Activated CD8-positive, alpha-beta T cell treated with anti-CD3 and anti-CD28 coated beads, Interleukin-2, amount 10 ng/mL, durations not matched to agents 7 days and 5 days (primary cell): ENCODE data around the gene IFNA1. TPM values are rescaled to one million over a fixed set of nuclear protein-coding genes. Genes with fewer than 3 reads are reported as not detected.
A peak's percentile ranks its signal among the peaks of the same experiment; 100 is the strongest.
"Not testable (repeated sequence)": the region's sequence is repeated elsewhere in the genome, so short reads cannot be mapped to it uniquely, and the experiment has no call there.

Source experiments
- ATAC-seq: fragments of 150-1000 bp; cut with Tn5 transposase; one replicate; pipeline ENCODE4 v1.10.0; 2021; ENCODE audit warnings: moderate library complexity
- CTCF ChIA-PET: fragments of 350-600 bp; sonication (Branson Sonifier 250); formaldehyde crosslinking; loops from one replicate; lab custom pipeline; 2021; ENCODE audit warnings: antibody characterized with exemption; lab: Charles Lee
- POLR2A ChIA-PET: fragments of 350-600 bp; sonication (Branson Sonifier 250); formaldehyde crosslinking; loops from one replicate; lab custom pipeline; 2021; ENCODE audit warnings: antibody characterized with exemption; lab: Charles Lee
- DNase-seq: peaks from one replicate; pipeline ENCODE4 v3.0.0-alpha.2; 2020
- H3K27ac Mint-ChIP-seq: one replicate; pipeline ENCODE4 v1.8.0; 2021; ENCODE audit warnings: mild to moderate bottlenecking, mixed read lengths
- H3K27me3 Mint-ChIP-seq: one replicate; pipeline ENCODE4 v1.8.0; 2021; ENCODE audit warnings: low read depth, mixed read lengths
- H3K36me3 Mint-ChIP-seq: one replicate; pipeline ENCODE4 v1.8.0; 2021; ENCODE audit warnings: low read depth, mixed read lengths
- H3K4me1 Mint-ChIP-seq: one replicate; pipeline ENCODE4 v1.8.0; 2021; ENCODE audit warnings: low read depth, mixed read lengths
- H3K4me3 Mint-ChIP-seq: one replicate; pipeline ENCODE4 v1.8.0; 2021; ENCODE audit warnings: mild to moderate bottlenecking, mixed read lengths
- H3K9me3 Mint-ChIP-seq: one replicate; pipeline ENCODE4 v1.8.0; 2022; ENCODE audit warnings: mixed read lengths; ENCODE audit not compliant: insufficient read depth
- total RNA-seq, 2 experiments: library from RNA; stranded (reverse); gene quantifications; one replicate each; pipeline ENCODE4 v1.2.3, GENCODE V29; 2021

Gene IFNA1
- total RNA-seq, 2 experiments from 2014 or later, result not detected

DNA sequence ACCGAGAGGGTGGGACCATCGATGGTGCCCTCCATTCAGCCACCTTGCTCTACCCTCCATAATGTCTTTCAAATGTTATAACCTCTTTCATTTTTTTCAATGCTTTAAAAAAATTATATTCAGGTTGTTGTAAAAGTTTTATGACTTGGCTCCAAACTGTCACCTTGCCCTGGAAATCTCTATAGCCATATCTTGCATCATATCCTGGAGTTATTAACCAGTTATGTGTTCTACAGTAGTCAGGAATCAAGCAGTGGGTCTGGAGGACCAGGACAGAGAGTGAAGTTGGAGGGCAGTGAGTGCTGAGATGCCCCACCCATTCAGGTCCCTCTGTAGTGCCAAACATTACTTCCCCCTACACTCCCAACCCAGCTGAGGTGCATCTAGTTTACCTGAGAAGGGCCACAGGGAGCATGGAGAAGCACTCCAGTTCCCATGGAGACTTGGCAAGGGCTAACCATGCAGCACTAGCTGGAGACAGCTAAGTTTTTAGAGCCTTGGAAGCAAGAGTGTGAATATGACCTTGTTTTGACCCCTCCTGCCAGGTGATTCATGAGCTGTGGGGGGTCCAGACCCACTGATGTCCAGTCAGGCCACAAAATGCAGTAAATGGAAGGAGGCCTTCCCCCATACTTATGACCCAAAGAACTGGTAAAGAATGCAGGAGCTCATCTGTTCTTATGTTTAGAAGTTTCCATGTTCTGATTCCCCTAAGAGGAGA, 25.9 kb upstream of the IFNA1 start:
- ChIA-PET POLR2A (no interaction called here), CTCF (interaction anchor here (0.8 to 3.3 kb wide), 3 partner anchors 18 to 178 kb away, joined by 3 to 15 read pairs (median 3); no protein-coding TSS in a partner anchor)
- no peak for ATAC-seq
- no peaks in the 10 kb centered on the region for H3K9me3 Mint-ChIP-seq
- peaks cover 5% of the 10 kb centered on the region for H3K4me1 Mint-ChIP-seq
- no peak overlapping the region for H3K4me3 Mint-ChIP-seq
- H3K36me3 Mint-ChIP-seq, result no peaks in the 10 kb centered on the region
- H3K27ac Mint-ChIP-seq, result no peak overlapping the region
- peaks cover 20% of the 10 kb centered on the region for H3K27me3 Mint-ChIP-seq
- DNase-seq, result no peak

GRCh38 chr9:21415493-21416267, 24.6 kb upstream of the IFNA1 start:
- ATAC-seq (no peak), DNase-seq (no peak)
- POLR2A ChIA-PET, result no interaction called here
- Mint-ChIP-seq H3K4me1 (peaks cover 5% of the 10 kb centered on the region), H3K9me3 (no peaks in the 10 kb centered on the region), H3K36me3 (no peaks in the 10 kb centered on the region), H3K27me3 (peaks cover 14% of the 10 kb centered on the region), H3K27ac (no peak overlapping the region), H3K4me3 (no peak overlapping the region)
- CTCF ChIA-PET, result interaction anchor here (1.5 kb wide), 1 partner anchor 20 kb away, joined by 7 read pairs; no protein-coding TSS in a partner anchor

DNA sequence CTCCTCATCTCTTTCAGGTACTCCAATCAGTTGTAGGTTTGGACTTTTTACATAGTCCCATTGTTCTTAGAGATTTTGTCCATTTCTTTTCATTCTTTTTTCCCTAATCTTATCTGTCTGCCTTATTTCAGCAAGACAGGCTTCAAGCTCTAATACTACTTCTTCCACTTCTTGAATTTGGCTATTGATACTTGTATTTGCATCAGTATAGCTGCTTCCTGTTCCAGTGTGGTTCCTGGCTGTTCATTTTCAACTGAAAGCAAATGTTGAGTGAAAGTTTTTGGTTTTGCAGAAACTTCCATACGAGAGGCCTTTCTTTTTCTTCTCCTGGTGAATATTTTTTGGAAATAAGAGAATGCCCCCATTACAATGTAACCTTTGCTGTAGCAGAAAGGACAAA, 12.0 kb upstream of the IFNA1 start:
- peaks cover 56% of the 10 kb centered on the region for H3K27me3 Mint-ChIP-seq
- no peak for DNase-seq
- no peaks in the 10 kb centered on the region for H3K36me3 Mint-ChIP-seq
- H3K4me3 Mint-ChIP-seq, result no peak overlapping the region
- H3K27ac Mint-ChIP-seq, result no peak overlapping the region
- no peak for ATAC-seq
- no peaks in the 10 kb centered on the region for H3K4me1 Mint-ChIP-seq
- no peaks in the 10 kb centered on the region for H3K9me3 Mint-ChIP-seq
- ChIA-PET CTCF (interaction anchor here (1.1 to 1.4 kb wide), 4 partner anchors 19 to 102 kb away, joined by 3 to 4 read pairs (median 3); partner anchors contain the start of gene IFNA8), POLR2A (no interaction called here)

DNA sequence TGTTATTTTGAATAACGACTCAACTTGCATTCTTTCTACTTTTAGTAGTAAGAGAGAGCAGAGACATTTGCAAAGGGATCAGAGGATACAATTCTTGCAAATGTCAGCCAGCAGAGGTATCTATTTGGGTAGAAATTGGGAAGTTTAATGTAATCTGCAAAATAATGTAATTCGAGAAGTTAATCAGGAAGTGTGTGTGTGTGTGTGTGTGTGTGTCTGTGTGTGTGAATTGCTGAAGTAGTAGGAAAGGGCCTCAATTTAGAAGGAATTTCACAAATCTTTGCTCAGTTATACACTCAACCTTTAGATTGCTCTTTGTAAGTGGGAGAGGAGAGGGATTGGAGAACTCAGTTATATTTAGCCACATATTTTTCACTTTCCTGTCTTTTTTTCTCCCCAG, 11.0 kb upstream of the IFNA1 start:
- ATAC-seq, result no peak
- Mint-ChIP-seq H3K27ac (no peak overlapping the region), H3K36me3 (no peaks in the 10 kb centered on the region), H3K27me3 (peaks cover 60% of the 10 kb centered on the region), H3K4me1 (no peaks in the 10 kb centered on the region), H3K9me3 (no peaks in the 10 kb centered on the region), H3K4me3 (no peak overlapping the region)
- no peak for DNase-seq
- CTCF ChIA-PET, result interaction anchor here (1.1 kb wide), 1 partner anchor 103 kb away, joined by 4 read pairs; no protein-coding TSS in a partner anchor
- POLR2A ChIA-PET, result no interaction called here

- peaks cover 47% of the 10 kb centered on the region for H3K27me3 Mint-ChIP-seq
- H3K9me3 Mint-ChIP-seq, result no peaks in the 10 kb centered on the region
Observed at GRCh38 chr9:21432672-21433425, 7.4 kb upstream of the IFNA1 start.

DNA sequence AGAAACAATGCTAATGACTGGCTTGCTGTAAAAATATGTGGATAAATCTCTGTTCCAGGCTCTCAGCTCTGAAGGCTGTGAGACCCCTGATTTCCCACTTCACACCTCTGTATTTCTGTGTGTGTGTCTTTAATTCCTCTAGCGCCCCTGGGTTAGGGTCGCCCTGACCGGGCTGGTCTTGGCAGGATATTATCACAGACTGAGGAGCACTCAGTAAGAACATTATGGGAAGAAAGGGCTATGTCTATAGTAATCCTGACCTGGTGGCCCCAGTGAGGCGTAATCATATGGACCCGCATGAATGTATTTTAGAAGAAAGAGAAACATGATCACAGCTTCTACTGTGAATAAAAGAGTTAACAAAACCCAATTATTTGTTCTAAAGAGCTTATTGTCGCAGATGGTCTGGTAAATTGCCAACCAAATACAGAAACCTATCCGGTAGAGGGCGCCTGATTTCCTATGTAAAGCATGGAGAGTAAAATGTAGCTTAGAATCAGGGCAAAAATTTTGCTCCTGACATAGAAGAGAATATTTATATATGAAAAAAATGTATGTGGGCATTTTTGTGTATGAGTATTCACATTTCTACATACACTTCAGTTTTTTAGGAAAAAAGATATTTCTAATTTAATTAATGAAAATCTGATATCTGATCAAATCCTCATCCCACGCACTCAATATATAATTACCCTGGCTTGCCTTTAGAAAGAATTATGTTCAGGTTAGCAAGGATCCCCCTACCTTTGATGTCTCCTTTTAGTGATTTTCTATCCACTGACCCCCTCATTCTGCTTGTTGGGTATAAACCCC, 5.8 kb upstream of the IFNA1 start:
- ChIA-PET CTCF (interaction anchor here (0.7 to 2.7 kb wide), 43 partner anchors 9 to 360 kb away, joined by 3 to 31 read pairs (median 5); partner anchors contain the start of genes IFNA8 and IFNE), POLR2A (no interaction called here)
- ATAC-seq (peak; percentile 51), DNase-seq (peak; percentile 73)
- Mint-ChIP-seq H3K27ac (no peak overlapping the region), H3K4me1 (no peaks in the 10 kb centered on the region), H3K9me3 (no peaks in the 10 kb centered on the region), H3K36me3 (no peaks in the 10 kb centered on the region), H3K27me3 (peaks cover 37% of the 10 kb centered on the region), H3K4me3 (no peak overlapping the region)

More at GRCh38 chr9:21432672-21433425, 7.4 kb upstream of the IFNA1 start:
- POLR2A ChIA-PET, result no interaction called here
- DNase-seq, result no peak
- no peak overlapping the region for H3K4me3 Mint-ChIP-seq
- CTCF ChIA-PET, result interaction anchor here (0.9 to 2.8 kb wide), 8 partner anchors 12 to 358 kb away, joined by 3 to 31 read pairs (median 7); no protein-coding TSS in a partner anchor
- H3K4me1 Mint-ChIP-seq, result no peaks in the 10 kb centered on the region
- H3K27ac Mint-ChIP-seq, result no peak overlapping the region
- no peak for ATAC-seq
- no peaks in the 10 kb centered on the region for H3K36me3 Mint-ChIP-seq

GRCh38 chr9:21435015-21435383, 5.2 kb upstream of the IFNA1 start:
- ATAC-seq, H3K27ac Mint-ChIP-seq, H3K4me1 Mint-ChIP-seq, DNase-seq, H3K9me3 Mint-ChIP-seq, H3K4me3 Mint-ChIP-seq, H3K36me3 Mint-ChIP-seq, POLR2A ChIA-PET: not testable (repeated sequence)
- H3K27me3 Mint-ChIP-seq, result peaks cover 32% of the 10 kb centered on the region
- CTCF ChIA-PET, result interaction anchor here (0.7 to 2.7 kb wide), 41 partner anchors 9 to 360 kb away, joined by 3 to 31 read pairs (median 5); partner anchors contain the start of genes IFNA8 and IFNE

DNA sequence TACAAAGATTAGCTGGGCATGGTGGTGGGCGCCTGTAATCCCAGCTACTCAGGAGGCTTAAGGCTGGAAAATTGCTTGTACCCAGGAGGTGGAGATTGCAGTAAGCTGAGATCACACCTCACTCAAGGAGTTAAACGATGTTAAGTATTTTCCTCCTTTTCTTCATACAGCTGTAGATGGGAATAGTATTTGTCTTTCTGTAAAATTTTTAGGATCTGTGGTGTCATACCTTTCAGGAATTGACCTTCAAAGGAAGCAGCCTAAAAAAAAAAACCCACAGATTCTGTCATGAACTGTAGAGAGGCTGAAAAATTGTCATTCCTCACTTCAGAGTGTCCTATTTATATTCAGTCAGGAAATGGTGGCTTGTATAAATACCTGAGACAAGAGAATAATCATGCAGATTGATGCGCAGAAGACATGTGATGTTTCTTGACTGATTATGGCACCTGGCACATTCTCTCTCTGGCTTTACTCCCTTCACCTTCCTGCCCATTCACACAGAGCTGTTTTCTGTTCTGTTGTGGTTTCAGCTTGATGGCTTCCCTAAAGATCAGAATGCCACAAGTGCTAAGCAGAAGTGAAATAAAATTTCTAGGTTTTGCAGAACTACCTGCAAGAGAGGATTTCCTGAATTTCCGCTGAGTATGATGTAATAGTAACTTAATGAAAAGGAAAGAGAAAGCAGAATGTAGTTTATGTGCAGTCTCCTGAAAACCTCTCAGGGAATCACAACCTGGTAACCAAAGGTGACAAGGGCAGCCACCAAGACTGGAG, 3.8 kb downstream of the IFNA1 start:
- peak; percentile 80 for ATAC-seq
- no peaks in the 10 kb centered on the region for H3K9me3 Mint-ChIP-seq
- peak; percentile 37 for DNase-seq
- peaks cover 7% of the 10 kb centered on the region for H3K27me3 Mint-ChIP-seq
- H3K4me1 Mint-ChIP-seq, result peaks cover 18% of the 10 kb centered on the region
- CTCF ChIA-PET, result interaction anchor here (0.7 to 5.5 kb wide), 8 partner anchors 10 to 261 kb away, joined by 3 to 31 read pairs (median 3); no protein-coding TSS in a partner anchor
- H3K4me3 Mint-ChIP-seq, result peak overlapping the region; percentile 35
- peaks cover 3% of the 10 kb centered on the region for H3K36me3 Mint-ChIP-seq
- POLR2A ChIA-PET, result no interaction called here
- peak overlapping the region; percentile 54 for H3K27ac Mint-ChIP-seq

- H3K9me3 Mint-ChIP-seq, POLR2A ChIA-PET, H3K36me3 Mint-ChIP-seq, H3K4me3 Mint-ChIP-seq, H3K27ac Mint-ChIP-seq, H3K4me1 Mint-ChIP-seq, CTCF ChIA-PET, DNase-seq, ATAC-seq: not testable (repeated sequence)
- peaks cover 16% of the 10 kb centered on the region for H3K27me3 Mint-ChIP-seq
Observed at GRCh38 chr9:21449312-21449711, 9.1 kb downstream of the IFNA1 start.

DNA sequence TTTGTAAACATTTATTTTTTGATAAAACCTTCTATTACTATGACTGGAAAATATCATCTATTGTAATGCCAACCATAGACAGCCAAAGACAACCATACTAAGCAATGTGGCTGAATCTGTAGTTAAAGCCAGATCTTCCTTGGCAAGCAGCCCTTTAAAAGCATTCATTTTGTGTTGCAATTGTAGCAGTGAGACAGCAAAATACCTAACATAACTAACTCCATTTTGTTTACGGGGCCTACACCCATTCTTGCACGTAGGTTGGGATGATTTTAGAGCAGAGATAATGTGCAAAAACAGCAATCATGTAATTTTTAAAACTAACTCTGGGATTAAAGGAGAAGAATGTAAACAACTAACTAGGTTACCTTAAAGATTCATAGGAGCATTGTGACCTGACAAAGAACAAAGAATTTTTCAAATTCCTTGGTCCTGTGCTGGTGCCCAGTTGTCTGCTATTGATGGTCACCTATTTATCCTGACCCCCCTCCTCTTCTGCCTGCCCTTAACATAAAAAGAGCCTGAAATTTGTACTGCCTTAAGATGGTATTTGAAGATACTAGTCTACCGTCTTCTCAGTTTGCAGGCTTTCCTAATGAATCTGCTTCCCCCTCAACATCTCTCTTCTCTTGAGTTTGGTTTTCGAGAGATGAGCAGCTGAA, 10.6 kb downstream of the IFNA1 start:
- H3K4me3 Mint-ChIP-seq, result no peak overlapping the region
- POLR2A ChIA-PET, result no interaction called here
- CTCF ChIA-PET, result no interaction called here
- no peaks in the 10 kb centered on the region for H3K36me3 Mint-ChIP-seq
- peaks cover 16% of the 10 kb centered on the region for H3K27me3 Mint-ChIP-seq
- H3K4me1 Mint-ChIP-seq, result no peaks in the 10 kb centered on the region
- ATAC-seq (no peak), DNase-seq (no peak)
- H3K27ac Mint-ChIP-seq, result no peak overlapping the region
- no peaks in the 10 kb centered on the region for H3K9me3 Mint-ChIP-seq
